ENCODE measurements around the gene ARL2BP.

DNA sequence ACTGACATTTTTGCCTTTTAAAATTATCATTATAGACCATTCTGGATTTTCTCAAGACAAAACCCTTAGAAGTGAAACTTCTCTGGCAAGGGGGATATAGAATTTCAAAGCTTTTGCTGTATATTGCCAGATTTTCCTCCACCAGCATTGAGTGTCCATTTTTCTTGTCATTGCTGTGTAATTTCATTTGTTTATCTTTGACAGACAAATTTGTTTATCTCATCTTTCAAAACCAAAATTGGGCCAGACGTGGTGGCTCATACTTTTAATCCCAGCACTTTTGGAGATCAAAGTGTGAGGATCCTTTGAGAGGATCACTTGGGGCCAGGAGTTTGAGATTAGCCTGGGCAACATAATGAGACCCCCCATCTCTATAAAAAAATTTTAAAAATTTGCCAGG is 16.0 kb upstream of the ARL2BP start:
- TF ChIP-seq YY1 (IDR thresholded peaks at IDR 0.05; ENCODE audit: low read depth) (no peak), USF1 (IDR thresholded peaks at IDR 0.05) (no peak), EP300 (IDR thresholded peaks at IDR 0.05; ENCODE audit: borderline replicate concordance) (no peak), FOXM1 (IDR thresholded peaks at IDR 0.05; ENCODE audit: borderline replicate concordance, low read depth) (no peak), RAD21 (IDR thresholded peaks at IDR 0.05; ENCODE audit: low read depth) (no peak), TEAD4 (IDR thresholded peaks at IDR 0.05) (no peak), NFIC (IDR thresholded peaks at IDR 0.05) (no peak), CREB1 (IDR thresholded peaks at IDR 0.05; ENCODE audit: low read depth) (no peak), ZBTB7A (IDR thresholded peaks at IDR 0.05; ENCODE audit: low read depth) (no peak)
- TF ChIP-seq, protein P1, sequence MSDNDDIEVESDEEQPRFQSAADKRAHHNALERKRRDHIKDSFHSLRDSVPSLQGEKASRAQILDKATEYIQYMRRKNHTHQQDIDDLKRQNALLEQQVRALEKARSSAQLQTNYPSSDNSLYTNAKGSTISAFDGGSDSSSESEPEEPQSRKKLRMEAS (IDR thresholded peaks at IDR 0.05) = no peak
- TF ChIP-seq, protein P2, sequence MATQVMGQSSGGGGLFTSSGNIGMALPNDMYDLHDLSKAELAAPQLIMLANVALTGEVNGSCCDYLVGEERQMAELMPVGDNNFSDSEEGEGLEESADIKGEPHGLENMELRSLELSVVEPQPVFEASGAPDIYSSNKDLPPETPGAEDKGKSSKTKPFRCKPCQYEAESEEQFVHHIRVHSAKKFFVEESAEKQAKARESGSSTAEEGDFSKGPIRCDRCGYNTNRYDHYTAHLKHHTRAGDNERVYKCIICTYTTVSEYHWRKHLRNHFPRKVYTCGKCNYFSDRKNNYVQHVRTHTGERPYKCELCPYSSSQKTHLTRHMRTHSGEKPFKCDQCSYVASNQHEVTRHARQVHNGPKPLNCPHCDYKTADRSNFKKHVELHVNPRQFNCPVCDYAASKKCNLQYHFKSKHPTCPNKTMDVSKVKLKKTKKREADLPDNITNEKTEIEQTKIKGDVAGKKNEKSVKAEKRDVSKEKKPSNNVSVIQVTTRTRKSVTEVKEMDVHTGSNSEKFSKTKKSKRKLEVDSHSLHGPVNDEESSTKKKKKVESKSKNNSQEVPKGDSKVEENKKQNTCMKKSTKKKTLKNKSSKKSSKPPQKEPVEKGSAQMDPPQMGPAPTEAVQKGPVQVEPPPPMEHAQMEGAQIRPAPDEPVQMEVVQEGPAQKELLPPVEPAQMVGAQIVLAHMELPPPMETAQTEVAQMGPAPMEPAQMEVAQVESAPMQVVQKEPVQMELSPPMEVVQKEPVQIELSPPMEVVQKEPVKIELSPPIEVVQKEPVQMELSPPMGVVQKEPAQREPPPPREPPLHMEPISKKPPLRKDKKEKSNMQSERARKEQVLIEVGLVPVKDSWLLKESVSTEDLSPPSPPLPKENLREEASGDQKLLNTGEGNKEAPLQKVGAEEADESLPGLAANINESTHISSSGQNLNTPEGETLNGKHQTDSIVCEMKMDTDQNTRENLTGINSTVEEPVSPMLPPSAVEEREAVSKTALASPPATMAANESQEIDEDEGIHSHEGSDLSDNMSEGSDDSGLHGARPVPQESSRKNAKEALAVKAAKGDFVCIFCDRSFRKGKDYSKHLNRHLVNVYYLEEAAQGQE (IDR thresholded peaks at IDR 0.05; ENCODE audit: low read depth) = no peak

Measured in Ishikawa (cell line).